Astrocyte (in vitro differentiated cells and primary cell): Measurements from ENCODE around the gene PLAC1.

Experiments used
- CTCF ChIP-seq: IDR thresholded peaks from 2 replicates; pipeline ENCODE4 v1.5.1; 2011; ENCODE audit warnings: low read depth, mild to moderate bottlenecking, inconsistent platforms, low read length, moderate library complexity; ENCODE audit not compliant: insufficient read depth
- EZH2 ChIP-seq: IDR thresholded peaks from 2 replicates; pipeline ENCODE4 v1.6.1; 2012; ENCODE audit warnings: mild to moderate bottlenecking, low read length, inconsistent platforms; ENCODE audit not compliant: insufficient read depth

- TF ChIP-seq CTCF = no peak
- TF ChIP-seq EZH2 = no peak
These were observed 124.9 kb downstream of the PLAC1 start for GRCh38 chrX:134533352-134533751.
